Astrocyte (in vitro differentiated cells and primary cell): ENCODE data around the gene TMEM183A. TPM values are rescaled to one million over a fixed set of nuclear protein-coding genes. Genes with fewer than 3 reads are reported as not detected.

Experiments
- DNase-seq: peaks from one replicate; pipeline ENCODE4 v3.0.0-alpha.2; 2010; ENCODE audit warnings: low read depth
- FAIRE-seq: peaks from 2 replicates; lab custom pipeline; 2011; peaks lifted over from hg19 to GRCh38; lab: Jason Lieb, UNC
- H2AFZ ChIP-seq: 2 replicates; pipeline ENCODE4 v1.6.0; 2012; ENCODE audit warnings: low read depth, low read length, inconsistent platforms
- H3K27ac ChIP-seq: 2 replicates; pipeline ENCODE4 v1.5.1; 2011; ENCODE audit warnings: low read depth, low read length, inconsistent platforms
- H3K27me3 ChIP-seq: 2 replicates; pipeline ENCODE4 v1.6.0; 2011; ENCODE audit warnings: low read length, inconsistent platforms; ENCODE audit not compliant: insufficient read depth
- H3K36me3 ChIP-seq: 2 replicates; pipeline ENCODE4 v1.5.1; 2011; ENCODE audit warnings: low read length, inconsistent platforms; ENCODE audit not compliant: insufficient read depth
- H3K4me1 ChIP-seq: 2 replicates; pipeline ENCODE4 v1.5.1; 2011; ENCODE audit warnings: low read length, inconsistent platforms; ENCODE audit not compliant: insufficient read depth
- H3K4me2 ChIP-seq: 2 replicates; pipeline ENCODE4 v1.6.0; 2012; ENCODE audit warnings: low read length, inconsistent platforms
- H3K4me3 ChIP-seq: 2 replicates; pipeline ENCODE4 v1.5.1; 2011; ENCODE audit warnings: low read depth, mild to moderate bottlenecking, low read length, inconsistent platforms; ENCODE audit not compliant: insufficient read depth
- H3K79me2 ChIP-seq: 2 replicates; pipeline ENCODE4 v1.6.0; 2012; ENCODE audit warnings: mild to moderate bottlenecking, low read length, inconsistent platforms; ENCODE audit not compliant: insufficient read depth
- H3K9ac ChIP-seq: 2 replicates; pipeline ENCODE4 v1.6.0; 2012; ENCODE audit warnings: mild to moderate bottlenecking, low read length, inconsistent platforms
- H3K9me3 ChIP-seq: 2 replicates; pipeline ENCODE4 v1.5.1; 2012; ENCODE audit warnings: low read depth, mild to moderate bottlenecking, low read length, inconsistent platforms; ENCODE audit not compliant: insufficient read depth
- H4K20me1 ChIP-seq: 2 replicates; pipeline ENCODE4 v1.6.0; 2012; ENCODE audit warnings: low read length, inconsistent platforms; ENCODE audit not compliant: insufficient read depth
- H3K27ac Mint-ChIP-seq: one replicate; pipeline ENCODE4 v1.8.0; 2021; ENCODE audit warnings: mild to moderate bottlenecking, mixed read lengths; ENCODE audit not compliant: unreplicated experiment
- H3K27me3 Mint-ChIP-seq: one replicate; pipeline ENCODE4 v1.8.0; 2021; ENCODE audit warnings: low read depth, mixed read lengths; ENCODE audit not compliant: unreplicated experiment
- H3K36me3 Mint-ChIP-seq: one replicate; pipeline ENCODE4 v1.8.0; 2021; ENCODE audit warnings: low read depth, mixed read lengths; ENCODE audit not compliant: unreplicated experiment
- H3K4me1 Mint-ChIP-seq: one replicate; pipeline ENCODE4 v1.8.0; 2021; ENCODE audit warnings: low read depth, mixed read lengths; ENCODE audit not compliant: unreplicated experiment
- H3K4me3 Mint-ChIP-seq: one replicate; pipeline ENCODE4 v1.8.0; 2021; ENCODE audit warnings: mild to moderate bottlenecking, moderate library complexity, mixed read lengths; ENCODE audit not compliant: unreplicated experiment
- H3K9me3 Mint-ChIP-seq: one replicate; pipeline ENCODE4 v1.8.0; 2021; ENCODE audit warnings: mild to moderate bottlenecking, mixed read lengths; ENCODE audit not compliant: unreplicated experiment
- EZH2 ChIP-seq: IDR thresholded peaks from 2 replicates; pipeline ENCODE4 v1.6.1; 2012; ENCODE audit warnings: mild to moderate bottlenecking, low read length, inconsistent platforms; ENCODE audit not compliant: insufficient read depth
- total RNA-seq: library from RNA; stranded (reverse); gene quantifications from 2 replicates; pipeline ENCODE4 v1.2.1, GENCODE V29; 2021
- TF ChIP-seq, protein P1 (sequence below): IDR thresholded peaks from 2 replicates; pipeline ENCODE4 v1.5.1; 2011; ENCODE audit warnings: low read depth, mild to moderate bottlenecking, inconsistent platforms, low read length, moderate library complexity; ENCODE audit not compliant: insufficient read depth

TMEM183A gene
- total RNA-seq, 1 donor from 2014 or later, result 68.6 TPM

GRCh38 chr1:203059485-203059884, 52.3 kb downstream of the TMEM183A start:
- H3K36me3 Mint-ChIP-seq, result peaks cover 39% of the 10 kb centered on the region
- no peak overlapping the region for H3K4me3 Mint-ChIP-seq
- H3K9me3 Mint-ChIP-seq, result no peaks in the 10 kb centered on the region
- no peak overlapping the region for H3K9ac ChIP-seq
- H3K4me3 ChIP-seq, result no peak overlapping the region
- DNase-seq (no peak), FAIRE-seq (no peak)
- TF ChIP-seq, protein P1, sequence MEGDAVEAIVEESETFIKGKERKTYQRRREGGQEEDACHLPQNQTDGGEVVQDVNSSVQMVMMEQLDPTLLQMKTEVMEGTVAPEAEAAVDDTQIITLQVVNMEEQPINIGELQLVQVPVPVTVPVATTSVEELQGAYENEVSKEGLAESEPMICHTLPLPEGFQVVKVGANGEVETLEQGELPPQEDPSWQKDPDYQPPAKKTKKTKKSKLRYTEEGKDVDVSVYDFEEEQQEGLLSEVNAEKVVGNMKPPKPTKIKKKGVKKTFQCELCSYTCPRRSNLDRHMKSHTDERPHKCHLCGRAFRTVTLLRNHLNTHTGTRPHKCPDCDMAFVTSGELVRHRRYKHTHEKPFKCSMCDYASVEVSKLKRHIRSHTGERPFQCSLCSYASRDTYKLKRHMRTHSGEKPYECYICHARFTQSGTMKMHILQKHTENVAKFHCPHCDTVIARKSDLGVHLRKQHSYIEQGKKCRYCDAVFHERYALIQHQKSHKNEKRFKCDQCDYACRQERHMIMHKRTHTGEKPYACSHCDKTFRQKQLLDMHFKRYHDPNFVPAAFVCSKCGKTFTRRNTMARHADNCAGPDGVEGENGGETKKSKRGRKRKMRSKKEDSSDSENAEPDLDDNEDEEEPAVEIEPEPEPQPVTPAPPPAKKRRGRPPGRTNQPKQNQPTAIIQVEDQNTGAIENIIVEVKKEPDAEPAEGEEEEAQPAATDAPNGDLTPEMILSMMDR, result no peak
- TF ChIP-seq EZH2, result no peak
- peaks cover 10% of the 10 kb centered on the region for H3K4me1 Mint-ChIP-seq
- H3K9me3 ChIP-seq, result no peaks in the 10 kb centered on the region
- no peaks in the 10 kb centered on the region for H3K79me2 ChIP-seq
- H2AFZ ChIP-seq, result no peak overlapping the region
- peaks cover 6% of the 10 kb centered on the region for H3K27me3 ChIP-seq
- no peak overlapping the region for H3K27ac Mint-ChIP-seq
- no peaks in the 10 kb centered on the region for H3K4me1 ChIP-seq
- H3K4me2 ChIP-seq, result no peak overlapping the region
- H3K36me3 ChIP-seq, result no peaks in the 10 kb centered on the region
- no peak overlapping the region for H3K27ac ChIP-seq
- no peaks in the 10 kb centered on the region for H4K20me1 ChIP-seq
- H3K27me3 Mint-ChIP-seq, result peaks cover 31% of the 10 kb centered on the region

GRCh38 chr1:203060115-203060514, 52.9 kb downstream of the TMEM183A start:
- no peak overlapping the region for H3K4me2 ChIP-seq
- Mint-ChIP-seq H3K36me3 (peaks cover 39% of the 10 kb centered on the region), H3K9me3 (no peaks in the 10 kb centered on the region), H3K4me3 (no peak overlapping the region), H3K27ac (no peak overlapping the region), H3K4me1 (peaks cover 10% of the 10 kb centered on the region), H3K27me3 (peaks cover 31% of the 10 kb centered on the region)
- no peak overlapping the region for H3K4me3 ChIP-seq
- no peak overlapping the region for H3K27ac ChIP-seq
- H4K20me1 ChIP-seq, result no peaks in the 10 kb centered on the region
- H2AFZ ChIP-seq, result no peak overlapping the region
- H3K9ac ChIP-seq, result no peak overlapping the region
- peaks cover 3% of the 10 kb centered on the region for H3K27me3 ChIP-seq
- no peak for FAIRE-seq
- no peaks in the 10 kb centered on the region for H3K36me3 ChIP-seq
- DNase-seq, result no peak
- H3K4me1 ChIP-seq, result no peaks in the 10 kb centered on the region
- no peaks in the 10 kb centered on the region for H3K79me2 ChIP-seq
- H3K9me3 ChIP-seq, result no peaks in the 10 kb centered on the region
- TF ChIP-seq, protein P1, result no peak
- no peak for TF ChIP-seq EZH2

GRCh38 chr1:203063287-203063686, 56.1 kb downstream of the TMEM183A start:
- DNase-seq, result no peak
- no peaks in the 10 kb centered on the region for H3K4me1 ChIP-seq
- Mint-ChIP-seq H3K4me1 (peaks cover 2% of the 10 kb centered on the region), H3K27me3 (peaks cover 36% of the 10 kb centered on the region), H3K9me3 (no peaks in the 10 kb centered on the region), H3K27ac (no peak overlapping the region), H3K36me3 (peaks cover 44% of the 10 kb centered on the region), H3K4me3 (no peak overlapping the region)
- H3K79me2 ChIP-seq, result no peaks in the 10 kb centered on the region
- TF ChIP-seq EZH2, result no peak
- TF ChIP-seq, protein P1, result no peak
- no peak overlapping the region for H3K27ac ChIP-seq
- no peak overlapping the region for H3K9ac ChIP-seq
- no peaks in the 10 kb centered on the region for H4K20me1 ChIP-seq
- no peaks in the 10 kb centered on the region for H3K9me3 ChIP-seq
- no peaks in the 10 kb centered on the region for H3K36me3 ChIP-seq
- no peak for FAIRE-seq
- H3K4me3 ChIP-seq, result no peak overlapping the region
- H3K27me3 ChIP-seq, result peaks cover 8% of the 10 kb centered on the region
- no peak overlapping the region for H3K4me2 ChIP-seq
- H2AFZ ChIP-seq, result no peak overlapping the region
